Measurements from ENCODE around the gene RSPO4. TPM values are rescaled to one million over a fixed set of nuclear protein-coding genes. Genes with fewer than 3 reads are reported as not detected.

The RSPO4 gene
- total RNA-seq, 2 experiments from 2014 or later, result 0.14 to 0.25 TPM

GRCh38 chr20:973785-974194 lies 28.3 kb downstream of the RSPO4 start:
- ChIA-PET POLR2A (no interaction called here), CTCF (no interaction called here)
- Histone ChIP-seq H3K36me3 (ENCODE audit: insufficient read depth, low read length) (no peaks in the 10 kb centered on the region), H3K27ac (ENCODE audit: low read depth in 1 of 2, low read length in 2 of 2) (no peak overlapping the region), H3K27me3 (ENCODE audit: control insufficient read depth in 1 of 2, insufficient read depth in 2 of 2, low read length in 2 of 2) (no peaks in the 10 kb centered on the region), H3K4me3 (ENCODE audit: low read length) (no peak overlapping the region), H3K4me1 (ENCODE audit: insufficient read depth, low read length) (peaks cover 5% of the 10 kb centered on the region), H3K9me3 (ENCODE audit: control insufficient read depth in 1 of 2, insufficient read depth in 1 of 2, low read length in 2 of 2) (no peaks in the 10 kb centered on the region)
- Mint-ChIP-seq H3K4me3 (no peak overlapping the region), H3K36me3 (ENCODE audit: low read depth) (no peaks in the 10 kb centered on the region), H3K27me3 (peaks cover 5% of the 10 kb centered on the region), H3K9me3 (no peaks in the 10 kb centered on the region), H3K4me1 (ENCODE audit: low read depth) (no peaks in the 10 kb centered on the region), H3K27ac (no peak overlapping the region)
- ATAC-seq (ENCODE audit: poor library complexity) (peak; percentile 85), DNase-seq (peak in 6 of 14 experiments; percentile 4 to 60 (median 24))
- TF ChIP-seq, protein P1, sequence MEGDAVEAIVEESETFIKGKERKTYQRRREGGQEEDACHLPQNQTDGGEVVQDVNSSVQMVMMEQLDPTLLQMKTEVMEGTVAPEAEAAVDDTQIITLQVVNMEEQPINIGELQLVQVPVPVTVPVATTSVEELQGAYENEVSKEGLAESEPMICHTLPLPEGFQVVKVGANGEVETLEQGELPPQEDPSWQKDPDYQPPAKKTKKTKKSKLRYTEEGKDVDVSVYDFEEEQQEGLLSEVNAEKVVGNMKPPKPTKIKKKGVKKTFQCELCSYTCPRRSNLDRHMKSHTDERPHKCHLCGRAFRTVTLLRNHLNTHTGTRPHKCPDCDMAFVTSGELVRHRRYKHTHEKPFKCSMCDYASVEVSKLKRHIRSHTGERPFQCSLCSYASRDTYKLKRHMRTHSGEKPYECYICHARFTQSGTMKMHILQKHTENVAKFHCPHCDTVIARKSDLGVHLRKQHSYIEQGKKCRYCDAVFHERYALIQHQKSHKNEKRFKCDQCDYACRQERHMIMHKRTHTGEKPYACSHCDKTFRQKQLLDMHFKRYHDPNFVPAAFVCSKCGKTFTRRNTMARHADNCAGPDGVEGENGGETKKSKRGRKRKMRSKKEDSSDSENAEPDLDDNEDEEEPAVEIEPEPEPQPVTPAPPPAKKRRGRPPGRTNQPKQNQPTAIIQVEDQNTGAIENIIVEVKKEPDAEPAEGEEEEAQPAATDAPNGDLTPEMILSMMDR (IDR thresholded peaks at IDR 0.05), result peak; percentile 36
- intact Hi-C loops (cut with DNase I, micrococcal nuclease), result loop anchor here (2.0 to 5.0 kb wide), 2 partner anchors 239 kb away; no protein-coding TSS in a partner anchor

GRCh38 chr20:972256-972655 lies 29.9 kb downstream of the RSPO4 start:
- DNase-seq, result no peak
- Histone ChIP-seq H3K27ac (ENCODE audit: low read depth in 1 of 2, low read length in 2 of 2) (no peak overlapping the region), H3K27me3 (ENCODE audit: control insufficient read depth in 1 of 2, insufficient read depth in 2 of 2, low read length in 2 of 2) (no peaks in the 10 kb centered on the region), H3K36me3 (ENCODE audit: insufficient read depth, low read length) (no peaks in the 10 kb centered on the region), H3K4me1 (ENCODE audit: insufficient read depth, low read length) (peaks cover 5% of the 10 kb centered on the region), H3K4me3 (ENCODE audit: low read length) (no peak overlapping the region), H3K9me3 (ENCODE audit: control insufficient read depth in 1 of 2, insufficient read depth in 1 of 2, low read length in 2 of 2) (peaks cover 0 to 5% of the 10 kb centered on the region in 2 experiments)
- peaks cover 4% of the 10 kb centered on the region for H3K27me3 Mint-ChIP-seq
- intact Hi-C loops (cut with DNase I, micrococcal nuclease), result loop anchor here in 1 of 2 experiments (5.0 kb wide), 1 partner anchor 240 kb away; no protein-coding TSS in a partner anchor
- ChIA-PET POLR2A (no interaction called here), CTCF (no interaction called here)
- no peaks in the 10 kb centered on the region for H3K4me1 Mint-ChIP-seq (ENCODE audit: low read depth)
- H3K36me3 Mint-ChIP-seq (ENCODE audit: low read depth), result no peaks in the 10 kb centered on the region
- no peak overlapping the region for H3K4me3 Mint-ChIP-seq
- no peak overlapping the region for H3K27ac Mint-ChIP-seq
- no peak for ATAC-seq (ENCODE audit: poor library complexity)
- no peaks in the 10 kb centered on the region for H3K9me3 Mint-ChIP-seq
- TF ChIP-seq, protein P1 (IDR thresholded peaks at IDR 0.05), result no peak

GRCh38 chr20:971346-971745 lies 30.8 kb downstream of the RSPO4 start:
- H3K36me3 ChIP-seq (ENCODE audit: insufficient read depth, low read length), result no peaks in the 10 kb centered on the region
- H3K27ac Mint-ChIP-seq, result no peak overlapping the region
- H3K27ac ChIP-seq (ENCODE audit: low read depth in 1 of 2, low read length in 2 of 2), result no peak overlapping the region
- no peaks in the 10 kb centered on the region for H3K4me1 Mint-ChIP-seq (ENCODE audit: low read depth)
- peaks cover 0 to 5% of the 10 kb centered on the region in 2 experiments for H3K9me3 ChIP-seq (ENCODE audit: control insufficient read depth in 1 of 2, insufficient read depth in 1 of 2, low read length in 2 of 2)
- TF ChIP-seq, protein P1 (IDR thresholded peaks at IDR 0.05), result no peak
- H3K27me3 ChIP-seq (ENCODE audit: control insufficient read depth in 1 of 2, insufficient read depth in 2 of 2, low read length in 2 of 2), result no peaks in the 10 kb centered on the region
- peaks cover 5% of the 10 kb centered on the region for H3K4me1 ChIP-seq (ENCODE audit: insufficient read depth, low read length)
- H3K36me3 Mint-ChIP-seq (ENCODE audit: low read depth), result no peaks in the 10 kb centered on the region
- no peak overlapping the region for H3K4me3 Mint-ChIP-seq
- ChIA-PET POLR2A (interaction anchor here (0.6 kb wide), 1 partner anchor 489 kb away, joined by 3 read pairs; no protein-coding TSS in a partner anchor), CTCF (no interaction called here)
- peaks cover 11% of the 10 kb centered on the region for H3K27me3 Mint-ChIP-seq
- no peaks in the 10 kb centered on the region for H3K9me3 Mint-ChIP-seq
- ATAC-seq (ENCODE audit: poor library complexity) (no peak), DNase-seq (no peak)
- no peak overlapping the region for H3K4me3 ChIP-seq (ENCODE audit: low read length)
- intact Hi-C loops (cut with DNase I, micrococcal nuclease), result loop anchor here in 1 of 2 experiments (5.0 kb wide), 1 partner anchor 241 kb away; no protein-coding TSS in a partner anchor
